ENCODE measurements around the gene MCIDAS. TPM values are rescaled to one million over a fixed set of nuclear protein-coding genes. Genes with fewer than 3 reads are reported as not detected.

Gene MCIDAS
- total RNA-seq, 1 donor, result not detected

GRCh38 chr5:55227664-55228430 lies 732 bp upstream of the MCIDAS start:
- no peak overlapping the region for H3K4me3 ChIP-seq (ENCODE audit: low read length)
- peaks cover 98% of the 10 kb centered on the region for H3K27me3 ChIP-seq (ENCODE audit: insufficient read depth, low read length)
- H3K9me3 ChIP-seq (ENCODE audit: low read depth, low read length), result no peaks in the 10 kb centered on the region
- H3K4me1 ChIP-seq (ENCODE audit: insufficient read depth, low read length), result peaks cover 50% of the 10 kb centered on the region

- no peak overlapping the region for H3K4me3 ChIP-seq (ENCODE audit: low read length)
- H3K4me1 ChIP-seq (ENCODE audit: insufficient read depth, low read length), result peaks cover 37% of the 10 kb centered on the region
- H3K9me3 ChIP-seq (ENCODE audit: low read depth, low read length), result no peaks in the 10 kb centered on the region
- peaks cover 98% of the 10 kb centered on the region for H3K27me3 ChIP-seq (ENCODE audit: insufficient read depth, low read length)
These were observed 835 bp downstream of the MCIDAS start for GRCh38 chr5:55226027-55226933.

GRCh38 chr5:55225346-55225745 lies 1.8 kb downstream of the MCIDAS start:
- H3K9me3 ChIP-seq (ENCODE audit: low read depth, low read length), result no peaks in the 10 kb centered on the region
- H3K4me1 ChIP-seq (ENCODE audit: insufficient read depth, low read length), result peaks cover 40% of the 10 kb centered on the region
- peaks cover 98% of the 10 kb centered on the region for H3K27me3 ChIP-seq (ENCODE audit: insufficient read depth, low read length)
- H3K4me3 ChIP-seq (ENCODE audit: low read length), result no peak overlapping the region

GRCh38 chr5:55223812-55224240 lies 3.3 kb downstream of the MCIDAS start:
- Histone ChIP-seq H3K4me1 (ENCODE audit: insufficient read depth, low read length) (peaks cover 42% of the 10 kb centered on the region), H3K27me3 (ENCODE audit: insufficient read depth, low read length) (peaks cover 98% of the 10 kb centered on the region), H3K4me3 (ENCODE audit: low read length) (no peak overlapping the region), H3K9me3 (ENCODE audit: low read depth, low read length) (no peaks in the 10 kb centered on the region)

GRCh38 chr5:55222985-55223811 lies 3.9 kb downstream of the MCIDAS start:
- peaks cover 97% of the 10 kb centered on the region for H3K27me3 ChIP-seq (ENCODE audit: insufficient read depth, low read length)
- H3K4me3 ChIP-seq (ENCODE audit: low read length), result no peak overlapping the region
- peaks cover 42% of the 10 kb centered on the region for H3K4me1 ChIP-seq (ENCODE audit: insufficient read depth, low read length)
- no peaks in the 10 kb centered on the region for H3K9me3 ChIP-seq (ENCODE audit: low read depth, low read length)

- no peak overlapping the region for H3K4me3 ChIP-seq (ENCODE audit: low read length)
These were observed 4.8 kb downstream of the MCIDAS start for GRCh38 chr5:55222092-55222984.

GRCh38 chr5:55220433-55221185 lies 6.5 kb downstream of the MCIDAS start:
- Histone ChIP-seq H3K9me3 (ENCODE audit: low read depth, low read length) (no peaks in the 10 kb centered on the region), H3K4me3 (ENCODE audit: low read length) (no peak overlapping the region), H3K27me3 (ENCODE audit: insufficient read depth, low read length) (peaks cover 83% of the 10 kb centered on the region)

More at GRCh38 chr5:55222092-55222984, 4.8 kb downstream of the MCIDAS start:
- Histone ChIP-seq H3K9me3 (ENCODE audit: low read depth, low read length) (no peaks in the 10 kb centered on the region), H3K4me1 (ENCODE audit: insufficient read depth, low read length) (peaks cover 36% of the 10 kb centered on the region), H3K27me3 (ENCODE audit: insufficient read depth, low read length) (peaks cover 97% of the 10 kb centered on the region)

GRCh38 chr5:55219770-55220169 lies 7.3 kb downstream of the MCIDAS start:
- no peak overlapping the region for H3K4me3 ChIP-seq (ENCODE audit: low read length)
- peaks cover 23% of the 10 kb centered on the region for H3K4me1 ChIP-seq (ENCODE audit: insufficient read depth, low read length)
- H3K9me3 ChIP-seq (ENCODE audit: low read depth, low read length), result no peaks in the 10 kb centered on the region
- H3K27me3 ChIP-seq (ENCODE audit: insufficient read depth, low read length), result peaks cover 74% of the 10 kb centered on the region

More at GRCh38 chr5:55220433-55221185, 6.5 kb downstream of the MCIDAS start:
- H3K4me1 ChIP-seq (ENCODE audit: insufficient read depth, low read length), result peaks cover 23% of the 10 kb centered on the region

- no peaks in the 10 kb centered on the region for H3K9me3 ChIP-seq (ENCODE audit: low read depth, low read length)
- H3K27me3 ChIP-seq (ENCODE audit: insufficient read depth, low read length), result peaks cover 66% of the 10 kb centered on the region
- peaks cover 23% of the 10 kb centered on the region for H3K4me1 ChIP-seq (ENCODE audit: insufficient read depth, low read length)
- H3K4me3 ChIP-seq (ENCODE audit: low read length), result no peak overlapping the region
These were observed 8.1 kb downstream of the MCIDAS start for GRCh38 chr5:55218967-55219366.

- H3K27me3 ChIP-seq (ENCODE audit: insufficient read depth, low read length), result peaks cover 13% of the 10 kb centered on the region
- H3K4me1 ChIP-seq (ENCODE audit: insufficient read depth, low read length), result no peaks in the 10 kb centered on the region
- no peak overlapping the region for H3K4me3 ChIP-seq (ENCODE audit: low read length)
- H3K9me3 ChIP-seq (ENCODE audit: low read depth, low read length), result no peaks in the 10 kb centered on the region
These were observed 15.8 kb downstream of the MCIDAS start for GRCh38 chr5:55211184-55211874.

GRCh38 chr5:55205001-55205400 lies 22.1 kb downstream of the MCIDAS start:
- H3K9me3 ChIP-seq (ENCODE audit: low read depth, low read length), result no peaks in the 10 kb centered on the region
- no peaks in the 10 kb centered on the region for H3K4me1 ChIP-seq (ENCODE audit: insufficient read depth, low read length)
- H3K4me3 ChIP-seq (ENCODE audit: low read length), result no peak overlapping the region
- H3K27me3 ChIP-seq (ENCODE audit: insufficient read depth, low read length), result peaks cover 24% of the 10 kb centered on the region

- peaks cover 69% of the 10 kb centered on the region for H3K27me3 ChIP-seq (ENCODE audit: insufficient read depth, low read length)
- no peak overlapping the region for H3K4me3 ChIP-seq (ENCODE audit: low read length)
- H3K4me1 ChIP-seq (ENCODE audit: insufficient read depth, low read length), result no peaks in the 10 kb centered on the region
- no peaks in the 10 kb centered on the region for H3K9me3 ChIP-seq (ENCODE audit: low read depth, low read length)
These were observed 36.0 kb downstream of the MCIDAS start for GRCh38 chr5:55191165-55191564.

All from mononuclear cell (primary cell).